ACHN (cell line): ENCODE data around the gene MINPP1.
"Not testable (repeated sequence)": the region's sequence is repeated elsewhere in the genome, so short reads cannot be mapped to it uniquely, and the experiment has no call there.

Experiments used
- DNase-seq: peaks from one replicate; pipeline ENCODE4 v3.0.0-alpha.2; 2015
- in situ Hi-C: cut with HindIII; loops from 2 replicates; pipeline ENCODE4 v1.10.0; 2017; ENCODE audit warnings: low sequenced_read_pairs, low pct_ligation_motif_present, low pct_unique_long_range_greater_than_20kb

MINPP1 gene, protein sequence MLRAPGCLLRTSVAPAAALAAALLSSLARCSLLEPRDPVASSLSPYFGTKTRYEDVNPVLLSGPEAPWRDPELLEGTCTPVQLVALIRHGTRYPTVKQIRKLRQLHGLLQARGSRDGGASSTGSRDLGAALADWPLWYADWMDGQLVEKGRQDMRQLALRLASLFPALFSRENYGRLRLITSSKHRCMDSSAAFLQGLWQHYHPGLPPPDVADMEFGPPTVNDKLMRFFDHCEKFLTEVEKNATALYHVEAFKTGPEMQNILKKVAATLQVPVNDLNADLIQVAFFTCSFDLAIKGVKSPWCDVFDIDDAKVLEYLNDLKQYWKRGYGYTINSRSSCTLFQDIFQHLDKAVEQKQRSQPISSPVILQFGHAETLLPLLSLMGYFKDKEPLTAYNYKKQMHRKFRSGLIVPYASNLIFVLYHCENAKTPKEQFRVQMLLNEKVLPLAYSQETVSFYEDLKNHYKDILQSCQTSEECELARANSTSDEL

DNA sequence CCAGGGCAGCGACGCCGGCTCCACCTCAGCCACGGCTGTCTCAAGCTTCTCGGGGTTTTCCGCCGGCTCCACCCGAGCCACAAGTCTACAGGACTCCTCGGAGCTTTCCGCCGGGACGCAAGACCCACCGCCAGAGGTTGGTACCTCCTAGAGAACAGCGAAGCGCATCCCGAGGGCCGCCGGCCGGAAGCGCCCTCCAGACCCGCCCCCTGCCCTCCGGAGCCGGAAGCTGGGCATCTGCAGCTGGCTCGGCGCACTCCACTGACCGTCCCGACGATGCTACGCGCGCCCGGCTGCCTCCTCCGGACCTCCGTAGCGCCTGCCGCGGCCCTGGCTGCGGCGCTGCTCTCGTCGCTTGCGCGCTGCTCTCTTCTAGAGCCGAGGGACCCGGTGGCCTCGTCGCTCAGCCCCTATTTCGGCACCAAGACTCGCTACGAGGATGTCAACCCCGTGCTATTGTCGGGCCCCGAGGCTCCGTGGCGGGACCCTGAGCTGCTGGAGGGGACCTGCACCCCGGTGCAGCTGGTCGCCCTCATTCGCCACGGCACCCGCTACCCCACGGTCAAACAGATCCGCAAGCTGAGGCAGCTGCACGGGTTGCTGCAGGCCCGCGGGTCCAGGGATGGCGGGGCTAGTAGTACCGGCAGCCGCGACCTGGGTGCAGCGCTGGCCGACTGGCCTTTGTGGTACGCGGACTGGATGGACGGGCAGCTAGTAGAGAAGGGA, at the start of gene MINPP1:
TSS of gene MINPP1 (plus strand) at position 254 of the 726 bp plus-strand sequence. CDS start at position 277, 23 bp downstream.
- in situ Hi-C loops: no loop called here
- peak; percentile 86 for DNase-seq

DNA sequence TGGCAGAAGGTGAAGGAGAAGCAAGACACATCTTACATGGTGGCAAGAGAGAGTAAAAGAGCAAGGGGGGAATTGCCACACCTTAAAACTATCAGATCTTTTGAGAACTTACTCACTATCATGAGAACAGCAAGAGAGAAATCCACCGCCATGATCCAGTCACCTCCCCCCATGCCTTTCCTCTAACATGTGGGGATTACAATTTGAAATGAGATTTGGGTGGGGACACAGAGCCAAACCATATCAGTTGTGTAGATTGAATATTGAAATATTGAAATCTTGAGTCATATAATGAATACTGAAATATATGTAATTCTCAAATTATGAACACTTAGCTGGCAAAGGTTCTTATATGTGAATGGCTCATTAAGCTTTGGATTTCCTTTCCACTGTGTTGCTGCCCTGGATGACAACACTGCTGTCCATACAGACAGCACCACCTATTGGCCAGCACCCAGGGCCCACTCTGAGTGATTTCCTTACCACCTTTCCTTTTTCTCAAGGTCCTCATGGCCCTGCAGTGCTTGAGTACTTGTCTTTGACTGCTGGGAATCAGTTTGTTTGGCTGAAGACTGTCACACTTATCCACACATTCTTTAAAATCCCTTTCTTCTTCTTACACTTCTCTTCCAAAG, 48.0 kb upstream of the MINPP1 start:
- DNase-seq, in situ Hi-C loops: not testable (repeated sequence)

DNA sequence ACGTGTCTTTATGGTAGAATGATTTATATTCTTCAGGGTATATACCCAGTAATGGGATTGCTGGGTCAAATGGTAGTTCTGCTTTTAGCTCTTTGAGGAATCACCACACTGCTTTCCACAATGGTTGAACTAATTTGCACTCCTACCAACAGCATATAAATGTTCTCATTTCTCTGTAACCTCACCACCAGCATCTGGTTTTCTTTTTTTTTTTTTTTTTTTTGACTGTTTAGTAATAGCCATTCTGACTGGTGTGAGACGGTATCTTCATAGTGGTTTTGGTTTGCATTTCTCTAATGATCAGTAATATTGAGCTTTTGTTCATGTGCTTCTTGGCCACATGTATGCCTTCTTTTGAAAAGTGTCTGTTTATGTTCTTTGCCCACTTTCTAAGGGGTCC, 42.9 kb upstream of the MINPP1 start:
- DNase-seq, in situ Hi-C loops: not testable (repeated sequence)

DNA sequence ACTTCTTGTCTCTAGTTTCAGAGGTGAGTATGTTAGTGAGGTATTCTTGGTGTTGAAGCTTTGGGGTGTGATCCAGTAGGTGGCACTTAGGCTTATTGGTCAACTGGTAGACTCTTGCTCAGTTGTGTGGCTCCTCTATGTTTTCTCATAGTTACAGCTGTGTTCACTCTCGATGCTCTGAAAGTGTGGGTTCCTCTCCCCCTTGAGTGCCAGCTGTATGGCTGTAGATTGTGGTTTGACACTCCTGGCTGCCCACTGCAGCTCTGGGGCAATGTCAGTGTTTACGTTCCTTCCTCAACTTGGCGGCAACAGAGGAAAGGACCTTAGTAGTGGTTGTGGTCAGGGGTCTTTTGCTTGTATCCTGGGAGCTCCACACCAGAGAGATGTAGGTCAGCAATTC, 37.8 kb upstream of the MINPP1 start:
- DNase-seq, in situ Hi-C loops: not testable (repeated sequence)

DNA sequence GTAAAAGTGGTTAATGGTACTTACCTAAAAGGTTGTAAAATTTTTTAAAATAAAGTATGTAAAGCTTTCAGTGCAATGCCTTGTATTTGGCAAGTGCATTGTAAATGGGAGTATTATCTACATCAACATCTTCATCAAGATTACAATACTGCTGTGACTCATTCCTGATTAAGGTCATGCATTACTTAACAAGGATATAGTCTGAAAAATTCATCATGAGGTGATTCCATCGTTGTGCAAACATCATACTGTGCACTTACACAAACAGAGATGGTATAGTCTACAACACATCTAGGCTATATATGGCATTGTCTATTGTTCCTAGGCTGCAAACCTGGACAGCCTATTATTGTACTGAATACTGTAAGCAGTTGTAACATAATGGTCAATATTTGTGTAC, 16.0 kb upstream of the MINPP1 start:
- DNase-seq, in situ Hi-C loops: not testable (repeated sequence)

DNA sequence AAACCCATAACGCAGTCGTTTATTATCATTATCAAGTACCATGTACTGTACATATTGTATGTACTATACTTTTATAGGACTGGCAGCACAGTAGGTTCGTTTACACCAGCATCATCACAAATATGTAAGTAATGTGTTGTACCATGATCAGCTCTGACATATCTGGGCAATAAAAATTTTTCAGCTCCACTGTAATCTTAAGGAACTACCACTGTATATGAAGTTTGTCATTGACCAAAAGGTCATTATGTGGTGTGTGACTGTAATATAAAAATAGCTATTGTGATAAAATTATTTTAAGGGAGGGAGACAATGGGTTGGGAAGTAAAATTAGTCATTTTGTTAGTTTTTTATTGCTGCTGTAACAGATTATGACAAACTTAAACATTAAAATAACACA, 14.4 kb upstream of the MINPP1 start:
- DNase-seq, in situ Hi-C loops: not testable (repeated sequence)

DNA sequence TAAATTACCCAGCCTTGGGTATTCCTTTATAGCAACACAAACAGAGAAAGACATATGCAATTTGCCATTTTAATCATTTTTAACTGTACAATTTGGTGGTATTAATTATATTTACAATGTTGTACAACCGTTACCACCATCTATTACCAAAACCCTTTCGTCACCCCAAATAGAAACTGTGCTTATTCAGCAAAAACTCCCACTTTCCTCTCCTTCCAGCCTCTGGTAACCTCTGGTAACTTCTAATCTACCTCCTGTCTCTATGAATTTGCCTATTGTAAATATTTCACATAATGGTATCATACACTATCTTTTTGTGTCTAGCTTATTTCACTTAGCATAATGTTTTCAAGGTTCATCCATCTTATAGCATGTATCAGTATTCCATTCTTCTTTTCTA, 12.2 kb upstream of the MINPP1 start:
- in situ Hi-C loops, DNase-seq: not testable (repeated sequence)

DNA sequence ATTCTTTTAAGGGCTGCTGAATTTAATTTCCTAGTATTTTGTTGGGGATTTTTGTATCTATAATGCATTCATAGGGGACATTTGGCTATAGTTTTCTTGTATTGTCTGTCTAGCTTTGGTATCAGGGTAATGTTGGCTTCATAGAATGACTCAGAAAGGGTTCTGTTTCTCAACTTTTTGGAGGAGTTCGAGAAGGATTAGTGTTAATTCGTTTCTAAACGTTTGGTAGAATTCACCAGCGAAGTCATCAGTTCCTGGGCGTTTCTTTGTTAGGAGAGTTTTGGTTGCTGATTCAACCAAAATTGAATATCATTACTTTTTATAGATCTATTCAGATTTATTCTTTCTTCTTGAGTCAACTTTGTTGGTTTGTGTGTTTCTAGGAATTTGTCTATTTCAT, 9.2 kb upstream of the MINPP1 start:
- in situ Hi-C loops, DNase-seq: not testable (repeated sequence)

DNA sequence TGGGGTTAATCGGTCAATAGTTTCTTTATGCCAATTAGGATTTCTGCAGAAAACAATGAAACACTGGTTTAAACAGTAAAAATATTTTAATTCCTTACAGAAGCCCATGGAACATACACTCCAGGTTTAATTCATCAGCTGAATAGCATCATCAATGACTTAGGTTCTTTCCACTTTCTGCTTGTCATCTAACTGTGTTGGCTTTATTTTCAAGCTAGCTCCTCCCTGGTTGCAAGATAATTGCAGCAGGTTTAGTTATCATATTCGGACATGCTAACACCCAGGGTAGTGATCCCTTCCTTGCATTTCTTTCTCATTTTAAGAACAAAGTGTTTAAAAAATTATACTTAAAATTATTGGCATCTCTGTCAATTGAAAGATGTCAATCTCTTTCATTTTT, 7.3 kb upstream of the MINPP1 start:
- in situ Hi-C loops: not testable (repeated sequence)

DNA sequence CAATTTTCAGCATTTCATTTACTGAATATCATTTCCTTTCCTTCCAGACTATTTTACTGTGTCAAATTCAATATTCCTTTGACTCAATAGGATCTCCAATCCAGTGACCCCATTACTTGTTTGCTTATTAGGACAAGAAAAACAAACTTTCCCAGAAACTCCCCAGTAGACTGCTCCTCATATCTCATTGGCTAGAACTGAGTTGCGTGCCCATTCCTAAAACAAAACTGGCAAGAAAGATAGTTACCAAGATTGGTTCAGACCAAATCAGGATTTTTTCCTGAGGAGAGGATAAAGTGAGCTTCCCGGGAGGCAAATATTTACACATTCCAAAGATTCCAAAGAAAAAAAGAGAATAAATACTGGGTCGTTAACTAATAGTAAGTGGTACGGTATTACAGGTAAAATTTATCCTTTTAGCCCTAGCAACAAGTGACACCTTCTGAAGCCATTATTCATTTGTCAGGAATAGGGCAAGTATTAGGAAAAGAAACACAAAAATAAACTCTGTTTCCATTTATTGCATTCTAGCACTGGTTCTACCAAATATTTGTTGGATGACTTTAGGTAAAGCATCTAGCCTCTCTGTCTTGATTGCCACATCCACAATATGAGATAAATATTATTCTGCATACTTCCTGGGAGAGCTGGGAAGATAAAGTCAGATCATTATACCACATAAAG, 6.4 kb upstream of the MINPP1 start:
- DNase-seq, in situ Hi-C loops: not testable (repeated sequence)

More for the DNA sequence above, 7.3 kb upstream of the MINPP1 start:
- not testable (repeated sequence) for DNase-seq

DNA sequence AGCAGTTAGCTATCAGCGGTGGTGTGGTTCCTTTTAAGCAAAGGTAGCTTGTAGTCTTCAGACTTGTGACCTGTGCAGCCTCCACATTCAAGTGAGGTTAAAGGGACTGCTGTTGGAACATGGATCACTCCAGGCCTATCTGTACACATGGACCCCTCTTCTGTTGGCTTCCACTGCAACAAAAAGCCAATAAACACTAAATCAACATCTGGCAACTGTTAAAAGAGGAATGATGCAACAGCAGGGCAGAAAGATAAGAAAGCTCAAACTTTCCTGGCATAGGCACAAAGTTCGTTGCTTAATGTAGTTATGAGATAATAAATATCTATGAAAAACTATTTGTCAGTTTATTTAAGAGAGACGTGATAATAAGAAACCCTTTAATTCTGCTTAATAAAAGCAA, 4.0 kb upstream of the MINPP1 start:
- DNase-seq: no peak
- in situ Hi-C loops: no loop called here

DNA sequence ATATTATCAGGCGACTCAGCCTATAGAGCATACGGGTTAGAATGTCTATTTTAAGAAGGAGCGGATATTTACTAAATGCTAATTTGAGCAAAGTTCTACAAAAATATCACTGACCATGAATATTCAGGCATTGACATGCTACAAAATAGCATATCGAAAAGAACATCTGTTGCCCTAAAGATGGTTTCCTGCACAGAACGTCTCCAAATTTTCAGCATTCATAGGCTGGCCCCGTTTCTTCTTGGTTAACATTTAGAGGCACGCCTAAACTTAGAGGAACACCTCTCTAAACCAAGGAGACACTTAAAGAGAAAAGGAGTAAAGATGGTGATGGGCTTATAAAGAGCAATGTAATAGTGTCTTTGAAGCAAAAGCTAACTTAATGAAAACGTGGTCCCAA, 1.3 kb upstream of the MINPP1 start:
- DNase-seq: no peak
- in situ Hi-C loops: no loop called here

DNA sequence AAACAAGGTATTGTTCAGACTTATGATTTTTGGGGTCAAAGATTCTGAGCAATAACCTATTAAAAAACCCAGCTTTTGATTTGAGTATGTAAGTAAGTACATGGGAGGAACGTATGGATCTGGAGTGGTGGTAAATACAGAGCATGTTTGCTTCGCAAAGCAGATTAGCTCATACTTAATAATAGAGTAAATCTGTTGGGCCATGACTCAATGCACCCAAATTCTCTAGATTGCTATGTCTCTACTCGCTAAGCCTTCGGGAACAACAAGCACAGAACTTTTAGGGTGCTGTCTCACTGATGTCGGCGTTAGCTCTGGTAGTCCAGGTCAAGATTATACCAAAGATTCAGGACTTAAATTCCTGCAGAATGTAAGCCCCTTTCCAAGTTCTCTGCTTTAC, 807 bp upstream of the MINPP1 start:
- in situ Hi-C loops: no loop called here
- DNase-seq: no peak

DNA sequence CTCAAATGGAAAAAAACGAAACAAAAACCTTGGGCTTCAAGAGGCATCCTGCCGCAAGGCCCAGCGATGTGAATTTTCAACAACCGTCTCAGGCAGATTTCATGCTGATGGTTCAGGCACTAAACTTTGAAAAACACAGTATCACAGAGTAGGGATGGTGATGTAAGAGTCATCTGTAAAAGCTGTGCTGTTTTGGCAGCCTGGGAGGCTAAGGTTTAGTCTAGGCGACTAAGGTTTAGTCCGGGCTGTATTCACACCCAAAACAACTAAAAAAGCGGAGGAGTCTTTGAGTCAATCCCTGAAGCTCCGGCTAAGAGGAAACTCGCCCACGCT, 420 bp upstream of the MINPP1 start:
- DNase-seq: no peak
- in situ Hi-C loops: no loop called here

DNA sequence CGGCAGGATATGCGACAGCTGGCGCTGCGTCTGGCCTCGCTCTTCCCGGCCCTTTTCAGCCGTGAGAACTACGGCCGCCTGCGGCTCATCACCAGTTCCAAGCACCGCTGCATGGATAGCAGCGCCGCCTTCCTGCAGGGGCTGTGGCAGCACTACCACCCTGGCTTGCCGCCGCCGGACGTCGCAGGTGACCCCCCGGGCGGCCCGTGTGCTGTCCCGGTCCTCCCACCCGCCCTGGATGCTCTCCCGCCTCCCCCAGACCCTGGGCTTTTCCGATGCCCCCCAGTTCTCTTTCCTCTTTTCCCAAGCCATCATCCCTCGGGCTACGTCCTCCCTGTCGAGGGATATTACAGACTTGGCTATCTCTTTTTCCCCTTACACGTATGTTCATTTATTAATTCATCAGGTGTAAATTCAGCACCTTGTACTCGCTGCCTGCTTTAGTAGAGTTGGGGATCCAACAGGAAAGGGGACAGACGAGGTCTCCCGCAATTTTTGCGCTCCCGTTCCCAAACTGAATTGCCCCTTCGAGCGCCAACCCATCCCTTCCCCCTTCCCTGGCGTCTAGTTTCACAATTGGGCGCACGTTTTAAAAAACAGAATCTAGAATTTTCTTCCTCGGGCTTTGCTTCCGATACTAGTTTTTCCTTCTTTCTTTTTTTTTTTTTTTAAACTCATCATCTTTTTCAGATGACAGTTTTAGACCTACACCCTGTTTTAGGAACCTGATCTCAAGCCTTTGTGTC, 846 bp downstream of the MINPP1 start:
- peak; percentile 73 for DNase-seq
- in situ Hi-C loops: no loop called here

DNA sequence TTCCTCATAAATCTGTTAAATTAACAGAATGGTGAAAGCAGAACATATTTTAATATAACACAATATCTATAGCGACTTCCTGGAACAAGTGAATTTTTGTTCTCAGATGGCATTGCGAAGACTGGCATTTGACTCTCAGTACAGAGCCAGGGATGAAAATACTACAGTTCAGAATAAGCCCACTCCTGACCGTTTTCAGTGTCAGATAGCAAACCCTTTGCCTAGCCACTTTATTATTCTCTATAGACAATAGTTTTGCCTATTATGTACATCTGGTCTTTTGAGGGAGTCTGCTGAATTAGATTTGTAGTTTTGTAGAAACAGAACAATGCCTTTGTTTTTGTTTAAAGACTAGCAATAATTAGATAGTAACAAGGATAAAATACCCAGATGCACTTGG, 2.3 kb downstream of the MINPP1 start:
- in situ Hi-C loops: no loop called here
- DNase-seq: no peak

DNA sequence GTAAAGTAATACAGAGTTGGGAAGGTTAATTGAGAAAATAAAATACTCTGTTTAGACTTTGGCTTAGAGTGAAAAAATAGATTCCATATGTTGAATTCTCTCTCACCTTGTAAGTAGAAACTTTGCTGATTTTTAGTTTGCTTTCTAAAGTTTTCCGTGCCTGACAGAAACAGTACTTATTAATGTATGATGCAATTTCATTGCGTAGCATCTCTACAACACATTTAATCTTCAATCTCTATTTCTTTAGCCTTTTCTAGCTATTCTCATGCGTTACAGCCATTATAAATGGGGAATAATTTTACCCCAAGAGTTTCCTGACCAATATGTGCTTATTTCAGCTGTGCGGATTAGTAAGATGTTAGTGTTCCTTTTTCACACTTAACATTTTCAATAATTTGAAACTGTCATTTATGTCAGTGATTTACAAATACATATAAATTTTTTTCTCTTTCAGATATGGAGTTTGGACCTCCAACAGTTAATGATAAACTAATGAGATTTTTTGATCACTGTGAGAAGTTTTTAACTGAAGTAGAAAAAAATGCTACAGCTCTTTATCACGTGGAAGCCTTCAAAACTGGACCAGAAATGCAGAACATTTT, 3.3 kb downstream of the MINPP1 start:
- in situ Hi-C loops: no loop called here
- DNase-seq: no peak

DNA sequence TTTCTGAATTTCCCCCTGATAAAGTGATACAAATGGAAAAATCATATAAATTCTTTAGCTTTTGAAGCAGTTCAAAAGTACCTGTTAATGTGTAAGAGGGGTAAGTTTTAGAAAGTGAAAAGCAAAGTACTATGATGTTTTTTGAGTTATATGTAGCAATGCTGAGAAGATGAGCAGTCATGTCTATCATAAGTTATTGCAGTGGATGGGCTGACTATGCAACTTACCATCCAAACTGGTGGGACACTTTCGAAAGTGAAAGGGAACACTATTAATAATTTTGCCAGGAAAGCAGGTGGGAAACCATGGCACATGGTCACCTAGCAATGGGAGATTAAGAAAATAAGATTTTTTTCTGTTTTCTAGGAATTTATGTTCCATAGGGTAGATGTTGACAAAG, 4.1 kb downstream of the MINPP1 start:
- no peak for DNase-seq
- in situ Hi-C loops: no loop called here
